ENCODE results near the gene SEMA3E. TPM values are rescaled to one million over a fixed set of nuclear protein-coding genes. Genes with fewer than 3 reads are reported as not detected.

The SEMA3E gene
- total RNA-seq, 1 experiment from 2014 or later: 2.5 TPM

GRCh38 chr7:83579740-83580139 is 69.2 kb downstream of the SEMA3E start:
- no peak for ATAC-seq
- Mint-ChIP-seq H3K4me3 (no peak overlapping the region), H3K27ac (no peak overlapping the region)

More at GRCh38 chr7:83579740-83580139, 69.2 kb downstream of the SEMA3E start:
- Mint-ChIP-seq H3K9me3 (no peaks in the 10 kb centered on the region), H3K4me1 (no peaks in the 10 kb centered on the region), H3K36me3 (no peaks in the 10 kb centered on the region), H3K27me3 (ENCODE audit: low read depth) (no peaks in the 10 kb centered on the region)
- TF ChIP-seq SMAD4 (CRISPR knock-in tag; IDR thresholded peaks at IDR 0.05): no peak
- TF ChIP-seq ZBTB43 (CRISPR knock-in tag; IDR thresholded peaks at IDR 0.05): no peak
- no peak for TF ChIP-seq ZBTB21 (CRISPR knock-in tag; IDR thresholded peaks at IDR 0.05; ENCODE audit: borderline replicate concordance)
- no peak for TF ChIP-seq ZNF416 (CRISPR knock-in tag; IDR thresholded peaks at IDR 0.05)
- no peak for TF ChIP-seq NFYB (CRISPR knock-in tag; conservative IDR thresholded peaks at IDR 0.05; ENCODE audit: low read depth)
- no peak for TF ChIP-seq AFF4 (CRISPR knock-in tag; IDR thresholded peaks at IDR 0.05; ENCODE audit: borderline replicate concordance)
- no peak for TF ChIP-seq ZNF512 (CRISPR knock-in tag; IDR thresholded peaks at IDR 0.05; ENCODE audit: borderline replicate concordance)
- TF ChIP-seq AR (CRISPR knock-in tag; IDR thresholded peaks at IDR 0.05): no peak
- TF ChIP-seq EMX1 (CRISPR knock-in tag; IDR thresholded peaks at IDR 0.05): no peak
- no peak for TF ChIP-seq TP53 (CRISPR knock-in tag; IDR thresholded peaks at IDR 0.05)
- no peak for TF ChIP-seq USF1 (CRISPR knock-in tag; IDR thresholded peaks at IDR 0.05)
- no peak for TF ChIP-seq ETV6 (CRISPR knock-in tag; IDR thresholded peaks at IDR 0.05)
- TF ChIP-seq NFATC4 (CRISPR knock-in tag; IDR thresholded peaks at IDR 0.05): no peak
- TF ChIP-seq TCF7 (CRISPR knock-in tag; IDR thresholded peaks at IDR 0.05; ENCODE audit: low read depth): no peak
- no peak for TF ChIP-seq ATF1 (CRISPR knock-in tag; IDR thresholded peaks at IDR 0.05)
- no peak for TF ChIP-seq TEAD4 (CRISPR knock-in tag; IDR thresholded peaks at IDR 0.05)
- TF ChIP-seq SP1 (CRISPR knock-in tag; conservative IDR thresholded peaks at IDR 0.05): no peak
- TF ChIP-seq ZNF425 (CRISPR knock-in tag; conservative IDR thresholded peaks at IDR 0.05): no peak
- no peak for TF ChIP-seq MYBL2 (CRISPR knock-in tag; IDR thresholded peaks at IDR 0.05)
- ChIA-PET CTCF (no interaction called here), POLR2A (no interaction called here)
- no peak for DNase-seq (ENCODE audit: low spot score)
